ENCODE data around the gene IGSF8.

DNA sequence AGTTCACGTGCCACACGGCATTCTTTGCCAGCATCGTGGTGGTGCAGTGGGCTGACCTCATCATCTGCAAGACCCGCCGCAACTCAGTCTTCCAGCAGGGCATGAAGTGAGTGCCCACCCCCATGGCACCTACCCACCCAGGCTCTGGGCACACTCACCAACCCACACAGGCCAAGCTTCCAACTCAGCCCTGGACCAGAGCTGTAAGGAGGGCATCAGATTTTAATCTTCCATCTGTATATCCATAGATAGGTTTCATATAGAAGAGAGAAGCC, 38.4 kb upstream of the IGSF8 start:
- TF ChIP-seq EZH2 (IDR thresholded peaks at IDR 0.05; ENCODE audit: insufficient read depth, poor library complexity, severe bottlenecking) (no peak), EZH2phosphoT487 (IDR thresholded peaks at IDR 0.05; ENCODE audit: insufficient read depth, low read depth) (no peak)

All from GM23248 (cell line).